GM19238 (cell line): ENCODE measurements around the gene CD4.

Source experiments
- DNase-seq: peaks from one replicate; pipeline ENCODE4 v3.0.0; 2011; ENCODE audit warnings: low spot score; ENCODE audit not compliant: insufficient read length

Gene CD4

DNA sequence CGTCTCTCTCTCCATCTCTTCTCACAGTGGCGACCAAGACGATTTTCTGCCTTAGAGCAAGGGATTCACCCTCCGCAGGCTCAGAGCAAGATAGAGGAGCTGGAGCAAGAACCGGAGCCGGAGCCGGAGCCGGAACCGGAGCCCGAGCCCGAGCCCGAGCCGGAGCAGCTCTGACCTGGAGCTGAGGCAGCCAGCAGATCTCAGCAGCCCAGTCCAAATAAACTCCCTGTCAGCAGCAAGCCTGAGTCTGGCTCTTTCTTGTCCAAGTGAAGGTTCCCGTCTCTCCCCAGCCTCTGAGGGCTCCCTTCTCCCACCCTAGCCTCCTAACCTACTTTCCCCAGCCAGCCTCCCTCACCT is 11.1 kb upstream of the CD4 start:
- DNase-seq, result no peak

- DNase-seq, result peak; percentile 81
Measured at GRCh38 chr12:6778574-6779550, 10.5 kb upstream of the CD4 start.

DNA sequence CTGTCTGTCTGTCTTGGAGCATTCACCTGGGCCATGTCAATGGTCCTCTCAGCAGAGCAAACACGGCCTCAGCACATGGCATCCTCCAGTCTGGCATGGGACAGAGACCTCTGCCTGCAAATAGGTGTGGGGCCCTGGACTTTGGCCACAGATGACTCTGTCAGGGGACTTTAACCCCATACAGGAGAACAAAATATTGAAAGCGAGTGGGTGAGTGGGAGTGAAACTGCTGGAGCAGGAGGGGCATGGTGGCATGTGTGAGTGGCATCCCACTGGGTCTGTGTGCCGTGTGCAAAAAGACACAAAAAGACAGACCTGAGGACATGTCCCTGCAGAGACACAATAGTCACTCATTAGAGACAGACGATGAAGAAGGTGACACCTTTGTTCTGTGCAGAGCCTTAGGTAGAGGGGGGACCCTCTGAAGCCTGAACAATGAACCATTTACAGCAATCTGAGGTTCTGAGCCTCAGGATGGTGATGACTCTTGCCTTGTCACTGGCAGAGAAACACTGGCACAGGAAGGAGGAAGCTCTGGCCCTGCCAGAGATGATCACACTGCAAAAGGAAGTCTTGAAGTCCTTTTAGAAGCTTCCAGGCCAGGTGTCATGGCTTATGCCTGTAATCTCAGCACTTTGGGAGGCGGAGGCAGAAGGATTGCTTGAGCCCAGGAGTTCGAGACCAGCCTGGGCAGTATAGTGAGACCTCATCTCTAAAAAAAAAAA is 9.5 kb upstream of the CD4 start:
- no peak for DNase-seq

GRCh38 chr12:6780573-6780972 is 8.8 kb upstream of the CD4 start:
- DNase-seq, result no peak

DNA sequence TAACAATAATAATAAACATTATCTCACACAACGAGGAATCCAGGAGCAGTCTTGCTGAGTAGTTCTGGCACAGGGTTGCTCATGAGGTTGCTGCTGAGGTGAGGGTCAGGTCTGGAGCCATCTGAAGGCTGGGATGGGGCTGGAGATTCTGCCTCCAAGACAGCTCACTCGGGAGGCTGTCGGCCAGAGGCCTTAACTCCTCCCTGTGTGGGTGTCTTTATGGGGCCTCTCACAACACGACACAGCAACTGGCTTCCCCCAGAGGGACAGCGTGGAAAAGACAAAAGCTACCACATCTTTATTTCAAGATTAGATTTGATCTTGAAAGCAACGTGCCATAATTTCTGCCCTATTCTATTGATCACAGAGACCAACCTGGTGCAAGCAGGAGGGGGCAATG is 7.2 kb upstream of the CD4 start:
- DNase-seq, result no peak

- no peak for DNase-seq
Measured at GRCh38 chr12:6782850-6783566, 6.3 kb upstream of the CD4 start.

GRCh38 chr12:6783828-6784227 is 5.5 kb upstream of the CD4 start:
- no peak for DNase-seq

GRCh38 chr12:6784296-6784695 is 5.0 kb upstream of the CD4 start:
- no peak for DNase-seq

- no peak for DNase-seq
Measured at GRCh38 chr12:6784761-6785160, 4.6 kb upstream of the CD4 start.

DNA sequence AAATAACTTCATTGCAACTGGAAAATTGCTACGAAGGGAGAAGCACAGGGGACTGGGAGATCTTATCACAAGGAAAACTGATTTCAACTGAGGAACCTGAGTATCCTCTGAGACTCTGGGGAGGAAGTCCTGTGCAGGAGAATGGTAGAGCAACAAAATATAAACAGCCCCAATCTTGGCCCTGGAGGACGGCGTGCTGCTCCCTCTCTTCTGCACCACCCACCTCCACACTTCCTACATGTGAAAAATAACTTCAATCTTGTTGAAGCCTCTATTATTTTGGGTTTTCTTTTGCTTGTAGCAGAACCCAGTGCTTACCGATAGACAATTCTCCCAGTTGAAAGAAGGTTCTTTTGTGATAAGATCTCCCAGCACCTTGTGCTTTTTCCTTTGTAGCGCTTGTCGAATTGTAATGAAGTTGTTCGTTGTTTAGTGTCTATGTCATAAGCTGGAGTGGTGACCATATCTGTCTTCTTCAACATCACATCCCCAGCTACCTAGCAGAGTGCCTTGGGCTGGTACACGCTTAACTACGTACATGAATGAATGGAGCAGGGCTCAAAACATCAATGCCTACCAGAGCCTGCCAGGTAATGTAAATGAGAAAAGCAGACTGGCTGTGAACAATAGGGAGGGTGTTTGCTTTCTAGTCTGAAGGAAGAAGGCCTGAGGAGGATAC is 2.8 kb upstream of the CD4 start:
- no peak for DNase-seq

- no peak for DNase-seq
Measured at GRCh38 chr12:6787309-6787708, 2.0 kb upstream of the CD4 start.

GRCh38 chr12:6790496-6791150 is 1.3 kb downstream of the CD4 start:
- no peak for DNase-seq

DNA sequence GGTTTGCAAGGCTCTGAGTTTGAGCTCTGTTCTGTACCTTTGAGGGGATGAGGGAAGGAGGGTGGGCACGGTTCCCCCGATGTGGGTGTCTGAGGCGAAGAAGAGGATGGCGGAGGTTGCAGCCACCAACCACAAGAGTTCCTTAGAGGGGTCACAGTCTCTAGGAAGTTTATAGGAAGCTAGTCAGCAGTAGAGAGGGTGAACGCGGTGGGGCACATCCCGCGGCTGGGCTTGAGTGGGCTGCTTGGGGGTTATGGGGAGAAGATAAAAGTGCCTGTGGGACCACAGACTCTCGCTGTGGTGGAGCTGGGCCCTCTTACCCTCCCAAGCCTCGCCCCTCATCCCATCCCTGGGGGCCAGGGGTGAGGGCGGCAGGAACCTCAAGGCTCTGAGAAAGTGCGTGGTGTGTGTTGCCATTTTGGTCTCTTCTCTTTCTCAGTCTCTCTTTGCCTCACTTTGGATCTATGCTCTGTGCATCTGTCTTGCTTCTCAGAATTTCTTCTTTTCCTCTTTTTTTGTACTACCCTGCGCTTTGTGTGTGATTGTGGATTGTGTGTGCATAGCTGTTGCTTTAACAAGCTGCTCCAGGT is 2.7 kb downstream of the CD4 start:
- DNase-seq, result no peak

DNA sequence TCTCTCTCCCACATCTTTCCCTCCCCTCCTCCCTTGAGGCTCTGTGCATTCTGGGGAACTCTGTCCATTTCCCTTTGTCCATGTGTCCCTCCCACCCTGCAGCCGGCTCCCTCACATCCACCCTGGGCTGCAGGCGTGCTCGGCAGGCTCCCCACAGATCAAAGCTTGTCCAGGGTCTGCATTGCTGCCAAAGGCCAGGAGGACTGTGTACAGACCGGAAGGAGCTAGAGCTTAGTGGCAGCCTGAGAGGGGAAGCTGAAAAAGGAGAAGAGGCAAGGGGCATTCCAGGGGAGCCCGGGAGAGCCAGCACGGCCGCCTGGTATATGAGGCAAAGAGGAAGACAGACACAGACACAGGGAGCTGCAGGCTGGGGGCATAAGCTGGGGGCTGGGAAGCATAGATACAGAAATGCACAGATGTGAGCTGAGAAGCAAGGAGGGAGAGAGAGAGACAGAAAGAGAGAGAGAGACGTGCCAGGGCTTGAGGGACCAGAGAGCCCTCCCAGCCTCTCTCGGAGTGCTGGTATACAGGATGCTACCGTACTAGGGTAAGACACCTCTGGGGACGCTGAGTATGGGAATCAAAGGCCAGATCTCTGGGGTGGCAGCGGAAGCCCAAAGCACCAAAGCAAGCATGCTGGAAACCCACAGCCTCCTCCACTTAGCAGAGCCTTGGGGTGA is 3.3 kb downstream of the CD4 start:
- no peak for DNase-seq

DNA sequence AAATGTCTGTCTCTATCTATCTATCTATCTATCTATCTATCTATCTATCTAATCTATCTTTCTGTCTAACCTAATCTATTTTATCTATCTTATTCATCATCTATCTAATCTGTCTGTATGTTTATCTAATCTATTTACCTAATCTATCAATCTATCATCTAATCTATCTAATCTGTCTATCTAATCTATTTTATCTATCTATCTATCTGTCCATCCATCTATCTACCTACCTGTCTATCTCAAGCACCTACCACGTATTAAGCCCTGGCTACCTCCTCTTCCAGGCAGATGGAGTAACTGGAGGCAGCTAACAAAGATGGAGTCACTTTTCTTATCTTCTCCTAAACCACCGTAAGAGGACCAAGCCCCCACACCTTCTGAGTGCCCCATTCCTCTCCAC is 5.8 kb downstream of the CD4 start:
- no peak for DNase-seq

- DNase-seq, result no peak
Measured at GRCh38 chr12:6796576-6796975, 7.2 kb downstream of the CD4 start.

DNA sequence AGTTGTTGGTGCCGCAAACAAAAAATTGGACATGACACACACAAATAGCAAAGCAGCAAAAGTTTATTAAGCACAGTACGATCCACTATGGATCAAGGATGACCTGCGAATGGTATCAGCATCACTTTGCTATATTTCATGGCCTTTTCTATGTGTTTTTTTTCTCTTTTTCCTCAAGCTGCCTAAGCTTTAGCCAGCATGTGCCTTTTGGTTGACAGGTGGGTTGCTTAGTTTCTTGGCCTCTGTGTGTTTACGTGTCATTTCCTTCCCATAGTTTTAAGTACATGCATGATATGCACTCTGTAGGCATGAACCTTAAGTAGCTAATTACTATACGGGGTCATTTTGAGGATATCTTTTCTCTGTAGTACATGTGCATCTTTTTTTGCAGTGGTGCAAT is 9.8 kb downstream of the CD4 start:
- DNase-seq, result no peak

GRCh38 chr12:6807170-6807569 is 17.8 kb downstream of the CD4 start:
- no peak for DNase-seq

DNA sequence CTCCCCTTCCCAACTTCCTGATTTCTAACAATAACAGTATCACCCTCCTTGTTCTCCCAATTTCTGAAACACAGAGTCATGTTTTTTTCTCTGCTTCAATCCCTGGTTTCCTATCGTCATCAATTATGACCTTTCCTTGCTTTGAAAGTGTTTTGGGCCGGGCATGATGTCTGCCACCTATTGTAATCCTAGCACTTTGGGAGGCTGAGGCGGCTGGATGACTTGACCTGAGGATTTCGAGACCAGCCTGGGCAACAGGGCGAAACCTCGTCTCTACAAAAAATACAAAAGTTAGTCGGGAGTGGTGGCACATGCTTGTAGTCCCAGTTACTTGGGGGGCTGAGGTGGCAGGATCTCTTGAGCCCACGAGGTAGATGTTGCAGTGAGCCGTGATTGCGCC is 19.7 kb downstream of the CD4 start:
- DNase-seq, result no peak

DNA sequence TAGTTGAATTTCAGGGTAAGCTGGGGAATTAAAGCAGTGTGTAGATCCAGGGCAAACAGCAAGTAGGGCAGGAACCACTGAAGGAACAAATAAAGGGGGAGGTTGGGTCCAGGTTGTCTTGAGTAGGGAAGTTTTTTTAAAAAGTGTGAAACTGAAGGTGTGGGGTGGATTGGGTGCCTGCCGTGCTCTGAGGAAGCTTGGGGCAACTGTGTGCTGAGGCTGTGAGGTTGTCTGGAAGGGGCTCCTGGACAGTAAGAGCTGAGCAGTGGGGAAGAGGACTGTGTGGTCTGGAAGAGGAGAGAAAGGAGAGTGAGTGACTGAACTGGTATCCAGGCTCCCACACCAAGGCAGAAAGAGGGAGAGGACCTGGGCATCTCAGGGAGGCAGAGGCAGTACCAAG is 21.4 kb downstream of the CD4 start:
- DNase-seq, result no peak
